ENCODE measurements around the gene SCYGR2.

The SCYGR2 gene

DNA sequence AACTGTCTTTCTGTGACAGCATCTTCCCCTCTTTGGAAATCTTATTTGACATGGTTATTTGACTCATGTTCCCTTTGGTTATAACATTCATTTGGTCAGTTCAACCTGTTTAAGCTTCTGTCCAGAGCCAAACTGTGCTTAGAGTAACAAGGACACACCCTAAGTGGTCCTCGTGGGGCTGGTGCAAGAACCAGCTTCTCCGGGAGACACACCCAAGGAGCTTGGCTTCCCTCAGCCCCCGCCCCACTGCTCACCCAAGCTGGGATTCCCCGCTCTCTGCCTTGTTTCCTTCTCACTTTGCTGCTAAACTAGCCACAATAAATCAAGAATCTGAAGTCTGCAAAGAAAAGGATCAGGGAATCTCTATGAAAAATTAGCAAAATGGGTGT, 14.6 kb downstream of the SCYGR2 start:
- DNase-seq, result no peak

GRCh38 chr2:227614246-227614645, 15.6 kb downstream of the SCYGR2 start:
- DNase-seq, result no peak

GRCh38 chr2:227614740-227615139, 16.0 kb downstream of the SCYGR2 start, which contains the start of gene SCYGR3:
Gene SCYGR3 (minus strand): TSS chr2:227614840. CDS start chr2:227614840, 0 bp downstream.
- DNase-seq, result no peak

GRCh38 chr2:227615181-227615580, 16.5 kb downstream of the SCYGR2 start:
- DNase-seq, result no peak

DNA sequence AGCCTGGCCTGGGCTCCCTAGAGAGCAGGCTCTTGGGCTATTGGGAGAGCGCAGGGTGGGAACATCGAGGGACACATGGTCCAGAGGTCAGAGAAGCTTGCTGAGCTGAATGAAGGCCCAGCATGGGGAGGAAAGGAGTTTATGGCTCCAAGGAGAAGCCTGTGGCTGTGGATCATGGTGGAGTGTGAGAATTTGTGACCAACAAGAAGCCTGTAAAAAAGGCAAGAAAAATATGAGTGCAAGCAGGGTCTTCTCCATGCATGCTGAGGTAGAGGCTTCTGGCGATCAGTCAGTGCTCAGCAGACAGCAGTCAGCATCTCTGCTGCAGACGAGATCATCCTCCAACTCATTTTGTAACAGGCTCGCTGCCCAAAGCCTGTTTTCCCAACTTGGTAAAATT, 17.2 kb downstream of the SCYGR2 start:
- no peak for DNase-seq

DNA sequence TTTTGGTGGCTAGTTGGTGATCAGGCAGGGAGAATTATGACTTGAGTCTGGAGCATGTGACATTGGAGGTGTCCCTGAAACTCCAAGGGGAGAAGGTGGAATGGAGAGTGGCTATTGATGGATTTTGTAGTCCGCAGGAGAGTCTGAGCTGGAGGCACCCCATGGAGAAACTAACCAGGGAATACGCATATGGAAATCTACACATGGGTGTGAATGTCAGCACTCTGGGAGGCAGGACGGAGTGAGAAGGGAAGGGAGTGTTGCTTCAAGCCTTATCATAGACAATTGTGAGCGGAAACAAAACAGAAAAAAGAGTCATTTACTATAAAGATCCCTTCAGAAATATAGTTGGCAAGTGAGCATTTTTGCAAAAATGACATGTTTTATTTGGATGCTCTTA, 17.9 kb downstream of the SCYGR2 start:
- no peak for DNase-seq

DNA sequence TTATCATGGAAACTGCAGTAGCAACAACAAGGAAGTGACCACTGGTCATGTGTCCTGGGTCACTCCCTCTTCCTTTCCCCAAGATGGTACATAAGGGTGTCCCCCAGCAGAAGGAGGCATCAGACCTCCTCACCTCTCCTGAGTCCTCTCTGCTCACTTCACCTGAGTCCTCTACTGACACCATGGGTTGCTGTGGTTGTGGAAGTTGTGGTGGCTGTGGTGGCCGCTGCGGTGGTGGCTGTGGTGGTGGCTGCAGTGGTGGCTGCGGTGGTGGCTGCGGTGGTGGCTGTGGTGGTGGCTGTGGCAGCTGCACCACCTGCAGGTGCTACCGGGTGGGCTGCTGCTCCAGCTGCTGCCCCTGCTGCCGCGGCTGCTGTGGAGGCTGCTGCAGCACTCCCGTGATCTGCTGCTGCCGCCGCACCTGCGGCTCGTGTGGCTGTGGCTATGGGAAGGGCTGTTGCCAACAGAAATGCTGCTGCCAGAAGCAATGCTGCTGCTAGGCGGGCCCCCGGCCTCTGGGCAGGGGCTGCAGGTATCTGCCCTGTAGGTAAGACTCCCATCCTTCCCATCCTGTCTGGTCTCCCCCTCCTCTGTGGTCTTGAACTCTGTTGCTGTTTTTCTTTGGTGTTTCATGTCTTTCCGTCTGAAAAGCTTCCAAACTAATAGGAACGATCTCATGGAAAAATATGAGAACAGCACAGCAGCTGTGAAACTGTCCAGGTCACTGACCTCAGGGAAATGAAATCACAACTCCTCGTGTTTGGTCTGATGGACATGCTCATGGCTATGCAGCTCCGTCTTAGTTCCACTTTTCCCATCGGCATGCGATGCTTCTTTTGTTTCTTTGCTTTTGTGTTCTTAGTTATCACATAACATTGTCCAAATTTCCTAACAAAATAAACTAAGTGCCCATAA, 18.9 kb downstream of the SCYGR2 start, which contains the start of gene SCYGR4:
Gene SCYGR4, plus strand, starts transcription at position 183 of the 915 bp plus-strand sequence. Its CDS starts 0 bp downstream, at position 183.
- DNase-seq, result no peak

- DNase-seq, result peak; percentile 66
Measured at GRCh38 chr2:227623226-227623625, 24.5 kb downstream of the SCYGR2 start.

DNA sequence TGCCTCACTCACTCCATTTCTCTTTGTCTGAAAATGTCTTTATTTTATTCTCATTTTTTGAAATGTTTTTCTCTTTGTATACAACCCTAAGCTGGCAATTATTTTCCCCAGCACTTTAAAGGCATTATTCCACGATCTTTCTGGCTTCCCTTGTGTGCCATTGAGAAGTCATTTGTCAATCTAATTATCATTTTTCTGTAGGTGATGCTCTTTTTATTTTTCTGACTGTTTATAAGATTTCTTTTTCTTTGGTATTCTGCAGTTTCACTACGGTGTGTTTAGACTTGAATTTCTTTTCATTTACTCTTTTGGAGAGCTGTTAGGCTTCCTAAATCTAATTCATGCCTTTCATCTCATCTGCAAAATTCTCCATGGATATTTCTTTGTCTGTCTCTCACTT, 26.7 kb downstream of the SCYGR2 start:
- DNase-seq, result no peak

- DNase-seq, result peak; percentile 15
Measured at GRCh38 chr2:227626580-227627151, 28.0 kb downstream of the SCYGR2 start.

DNA sequence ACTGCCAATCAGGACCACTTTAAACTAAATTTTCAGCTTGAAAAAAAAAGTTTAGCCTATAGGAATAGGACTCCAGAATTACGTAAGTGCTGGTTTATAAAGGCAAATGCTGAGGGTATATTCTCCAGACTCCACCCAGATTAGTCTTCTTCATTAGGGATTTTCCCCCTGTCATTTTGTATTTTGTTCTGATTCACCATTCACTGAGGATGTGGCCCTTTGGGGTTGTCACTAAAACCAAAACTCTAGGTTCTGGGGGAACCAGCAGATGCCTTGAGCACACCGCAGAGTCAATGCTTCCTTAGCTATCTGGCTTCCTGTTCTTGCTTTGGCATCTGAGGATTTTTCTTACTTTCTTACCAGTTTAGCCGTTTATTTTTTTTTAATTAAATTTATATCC, 29.1 kb downstream of the SCYGR2 start:
- DNase-seq, result no peak

- DNase-seq, result no peak
Measured at GRCh38 chr2:227629435-227629834, 30.7 kb downstream of the SCYGR2 start.

DNA sequence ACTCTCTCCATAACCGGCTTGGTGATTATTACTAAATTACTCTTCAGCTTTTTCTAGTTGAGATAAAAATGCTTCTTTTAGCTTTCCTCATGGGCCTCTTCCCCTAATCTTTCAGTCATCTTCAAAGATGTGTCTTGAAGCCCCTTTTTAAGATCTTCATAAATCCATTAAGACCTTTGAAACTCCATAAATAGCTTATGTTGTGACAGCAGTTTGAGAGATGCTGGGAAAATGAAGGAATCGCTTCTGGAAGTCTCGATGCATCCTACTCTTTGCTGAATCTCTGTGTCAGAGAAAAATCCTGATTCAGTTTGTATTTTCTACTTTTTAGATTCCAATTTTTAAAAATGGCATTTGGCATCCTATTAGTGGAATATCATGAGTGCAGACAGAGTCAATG, 31.6 kb downstream of the SCYGR2 start:
- DNase-seq, result no peak

- DNase-seq, result no peak
Measured at GRCh38 chr2:227632827-227633226, 34.1 kb downstream of the SCYGR2 start.

DNA sequence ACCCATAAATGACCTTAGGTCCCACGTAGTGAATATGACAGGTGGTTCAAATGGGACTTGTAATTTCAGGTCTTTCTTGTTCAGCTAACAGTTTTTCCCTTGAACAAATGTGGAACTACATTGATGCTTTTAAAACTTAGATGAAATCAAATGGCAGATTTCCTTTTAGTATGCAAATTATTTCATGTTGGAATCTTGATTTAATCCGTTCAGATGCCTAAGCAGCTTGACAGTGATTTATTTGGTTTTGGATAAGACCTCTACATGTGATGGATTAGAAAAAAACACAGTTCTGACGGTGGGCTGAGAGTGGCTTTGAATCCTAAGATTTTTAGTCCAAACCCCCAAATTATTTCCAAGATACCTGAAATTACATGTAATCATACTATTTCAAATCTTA, 35.5 kb downstream of the SCYGR2 start:
- no peak for DNase-seq

- no peak for DNase-seq
Measured at GRCh38 chr2:227642656-227643055, 44.0 kb downstream of the SCYGR2 start.

DNA sequence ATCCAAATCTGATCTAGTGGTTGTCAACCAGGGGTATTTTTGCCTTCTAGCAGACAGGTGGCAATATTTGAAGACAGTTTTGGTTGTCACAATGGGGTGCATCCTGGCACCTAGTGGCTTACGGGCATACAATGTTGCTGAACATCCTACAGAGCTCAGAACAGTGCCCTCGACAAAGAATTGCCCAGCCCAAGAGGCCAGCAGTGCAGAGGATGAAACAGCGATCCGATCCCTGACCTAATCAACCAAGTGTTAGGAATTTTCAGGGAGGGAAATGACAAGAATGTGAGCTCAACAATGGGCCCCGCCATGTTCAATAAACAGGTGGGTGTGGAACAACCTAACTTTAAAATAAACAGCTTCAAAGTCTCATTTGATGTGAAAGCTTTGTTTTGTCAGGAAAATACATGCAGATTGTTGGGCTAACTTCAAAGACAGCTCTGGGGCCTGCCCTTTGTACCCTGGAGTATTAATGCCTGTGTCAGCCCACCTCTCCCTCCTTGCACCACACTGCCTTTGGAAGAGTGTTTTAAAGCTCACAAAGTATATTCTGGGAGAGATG, 45.4 kb downstream of the SCYGR2 start:
- DNase-seq, result no peak

All from HCEC 1CT (cell line).